K562 (cell line): ENCODE results near the gene ARL10. TPM values are rescaled to one million over a fixed set of nuclear protein-coding genes. Genes with fewer than 3 reads are reported as not detected.

Source experiments
- BRCA1 ChIP-seq, 2 experiments: fragments of 450-650 bp in 1 of 2; sonication (generic) in 1 of 2; formaldehyde crosslinking in 1 of 2; IDR thresholded peaks; 2 replicates each; pipeline versions ENCODE4 v1.5.0 to v1.6.1; 2017 to 2020; ENCODE audit warnings: mild to moderate bottlenecking in 1 of 2, missing genetic modification reagents in 1 of 2
- LCOR ChIP-seq: sonication (generic); formaldehyde crosslinking; IDR thresholded peaks from 2 replicates; pipeline ENCODE4 v1.8.0; 2022; ENCODE audit warnings: mild to moderate bottlenecking, missing genetic modification reagents
- TAF15 ChIP-seq: fragments of 200-400 bp; formaldehyde crosslinking; IDR thresholded peaks from 2 replicates; pipeline ENCODE4 v1.6.1; 2017; ENCODE audit warnings: mild to moderate bottlenecking, low read depth, low read length, moderate library complexity
- ZNF316 ChIP-seq: fragments of 450-650 bp; IDR thresholded peaks from 2 replicates; pipeline ENCODE4 v1.6.1; 2016
- polyA plus RNA-seq, 8 experiments: library from polyadenylated mRNA; depleted of rRNA in 4 of 8; stranded (reverse) in 5 of 8; unstranded in 3 of 8; fragments of >200 nt; fragmentation: Nextera tagmentation in 2 of 8; fragmentation: Illumina TruSeq in 1 of 8; extraction: Ambion mirVana in 2 of 8; extraction: Trizol in 1 of 8; gene quantifications; 2 replicates each; pipeline versions ENCODE4 v1.2.1 to v1.2.3, GENCODE V29; 2011 to 2014; ENCODE audit warnings: inconsistent platforms in 1 of 8, missing spikeins in 1 of 8
- total RNA-seq, 7 experiments: library from RNA; depleted of rRNA in 6 of 7; stranded (reverse); fragments of >200 nt in 6 of 7; fragmentation: Illumina TruSeq in 2 of 7; extraction: Trizol in 2 of 7; gene quantifications; 2 replicates each; pipeline versions ENCODE4 v1.2.1 to v1.2.3, GENCODE V29; 2011 to 2021; ENCODE audit warnings: low replicate concordance in 1 of 7
- TF ChIP-seq, protein P1 (sequence below): fragments of 450-650 bp; IDR thresholded peaks from 2 replicates; pipeline ENCODE4 v1.6.1; 2016; ENCODE audit warnings: antibody characterized with exemption
- TF ChIP-seq, protein P2 (sequence below): fragments of 450-650 bp; IDR thresholded peaks from 2 replicates; pipeline ENCODE4 v1.6.1; 2017; ENCODE audit warnings: antibody characterized with exemption
- TF ChIP-seq, protein P3 (sequence below), 3 experiments: fragments of 200-800 bp in 1 of 3; fragments of 250-450 bp in 1 of 3; fragments of 450-650 bp in 1 of 3; sonication (Bioruptor Pico) in 1 of 3; sonication (Bioruptor generic) in 1 of 3; formaldehyde crosslinking in 1 of 3; IDR thresholded peaks; 2 replicates each; pipeline versions ENCODE4 v1.6.1 to v1.8.0; 2016 to 2022; ENCODE audit warnings: mild to moderate bottlenecking in 2 of 3, missing genetic modification characterization in 2 of 3, missing compliant biosample characterization in 1 of 3, moderate library complexity in 1 of 3
- TF ChIP-seq, protein P4 (sequence below), 2 experiments: fragments of 450-650 bp; IDR thresholded peaks; 2 replicates each; pipeline ENCODE4 v1.6.1; 2016; ENCODE audit warnings: mild to moderate bottlenecking in 2 of 2, borderline replicate concordance in 1 of 2, low read depth in 1 of 2, moderate library complexity in 1 of 2

ARL10 gene
- total and polyA plus RNA-seq, 9 of the 15 experiments (the other 6 are each of a cell fraction or from before 2014, with no cell fraction given) = under 0.01 to 0.40 (median 0.34) TPM; not detected in 3

- TF ChIP-seq, protein P1, sequence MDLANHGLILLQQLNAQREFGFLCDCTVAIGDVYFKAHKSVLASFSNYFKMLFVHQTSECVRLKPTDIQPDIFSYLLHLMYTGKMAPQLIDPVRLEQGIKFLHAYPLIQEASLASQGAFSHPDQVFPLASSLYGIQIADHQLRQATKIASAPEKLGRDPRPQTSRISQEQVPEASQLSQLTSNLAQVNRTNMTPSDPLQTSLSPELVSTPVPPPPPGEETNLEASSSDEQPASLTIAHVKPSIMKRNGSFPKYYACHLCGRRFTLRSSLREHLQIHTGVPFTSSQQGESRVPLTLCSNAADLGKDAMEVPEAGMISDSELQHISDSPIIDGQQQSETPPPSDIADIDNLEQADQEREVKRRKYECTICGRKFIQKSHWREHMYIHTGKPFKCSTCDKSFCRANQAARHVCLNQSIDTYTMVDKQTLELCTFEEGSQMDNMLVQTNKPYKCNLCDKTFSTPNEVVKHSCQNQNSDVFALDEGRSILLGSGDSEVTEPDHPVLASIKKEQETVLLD = peak; percentile 8
- TF ChIP-seq, protein P2, sequence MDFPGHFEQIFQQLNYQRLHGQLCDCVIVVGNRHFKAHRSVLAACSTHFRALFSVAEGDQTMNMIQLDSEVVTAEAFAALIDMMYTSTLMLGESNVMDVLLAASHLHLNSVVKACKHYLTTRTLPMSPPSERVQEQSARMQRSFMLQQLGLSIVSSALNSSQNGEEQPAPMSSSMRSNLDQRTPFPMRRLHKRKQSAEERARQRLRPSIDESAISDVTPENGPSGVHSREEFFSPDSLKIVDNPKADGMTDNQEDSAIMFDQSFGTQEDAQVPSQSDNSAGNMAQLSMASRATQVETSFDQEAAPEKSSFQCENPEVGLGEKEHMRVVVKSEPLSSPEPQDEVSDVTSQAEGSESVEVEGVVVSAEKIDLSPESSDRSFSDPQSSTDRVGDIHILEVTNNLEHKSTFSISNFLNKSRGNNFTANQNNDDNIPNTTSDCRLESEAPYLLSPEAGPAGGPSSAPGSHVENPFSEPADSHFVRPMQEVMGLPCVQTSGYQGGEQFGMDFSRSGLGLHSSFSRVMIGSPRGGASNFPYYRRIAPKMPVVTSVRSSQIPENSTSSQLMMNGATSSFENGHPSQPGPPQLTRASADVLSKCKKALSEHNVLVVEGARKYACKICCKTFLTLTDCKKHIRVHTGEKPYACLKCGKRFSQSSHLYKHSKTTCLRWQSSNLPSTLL = no peak
- TF ChIP-seq TAF15 = no peak
- peak; percentile 71; the same call in 1 of the 2 replicates for TF ChIP-seq LCOR (CRISPR knock-in tag)
- no peak for TF ChIP-seq ZNF316
- no peak for TF ChIP-seq BRCA1 (IDR thresholded peaks at IDR 0.05)
- no peak; the same call in 1 of the 2 replicates for TF ChIP-seq BRCA1 (CRISPR knock-in tag; IDR thresholded peaks at IDR 0.05)
- TF ChIP-seq, protein P3, sequence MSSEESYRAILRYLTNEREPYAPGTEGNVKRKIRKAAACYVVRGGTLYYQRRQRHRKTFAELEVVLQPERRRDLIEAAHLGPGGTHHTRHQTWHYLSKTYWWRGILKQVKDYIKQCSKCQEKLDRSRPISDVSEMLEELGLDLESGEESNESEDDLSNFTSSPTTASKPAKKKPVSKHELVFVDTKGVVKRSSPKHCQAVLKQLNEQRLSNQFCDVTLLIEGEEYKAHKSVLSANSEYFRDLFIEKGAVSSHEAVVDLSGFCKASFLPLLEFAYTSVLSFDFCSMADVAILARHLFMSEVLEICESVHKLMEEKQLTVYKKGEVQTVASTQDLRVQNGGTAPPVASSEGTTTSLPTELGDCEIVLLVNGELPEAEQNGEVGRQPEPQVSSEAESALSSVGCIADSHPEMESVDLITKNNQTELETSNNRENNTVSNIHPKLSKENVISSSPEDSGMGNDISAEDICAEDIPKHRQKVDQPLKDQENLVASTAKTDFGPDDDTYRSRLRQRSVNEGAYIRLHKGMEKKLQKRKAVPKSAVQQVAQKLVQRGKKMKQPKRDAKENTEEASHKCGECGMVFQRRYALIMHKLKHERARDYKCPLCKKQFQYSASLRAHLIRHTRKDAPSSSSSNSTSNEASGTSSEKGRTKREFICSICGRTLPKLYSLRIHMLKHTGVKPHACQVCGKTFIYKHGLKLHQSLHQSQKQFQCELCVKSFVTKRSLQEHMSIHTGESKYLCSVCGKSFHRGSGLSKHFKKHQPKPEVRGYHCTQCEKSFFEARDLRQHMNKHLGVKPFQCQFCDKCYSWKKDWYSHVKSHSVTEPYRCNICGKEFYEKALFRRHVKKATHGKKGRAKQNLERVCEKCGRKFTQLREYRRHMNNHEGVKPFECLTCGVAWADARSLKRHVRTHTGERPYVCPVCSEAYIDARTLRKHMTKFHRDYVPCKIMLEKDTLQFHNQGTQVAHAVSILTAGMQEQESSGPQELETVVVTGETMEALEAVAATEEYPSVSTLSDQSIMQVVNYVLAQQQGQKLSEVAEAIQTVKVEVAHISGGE (CRISPR knock-in tag; IDR thresholded peaks at IDR 0.05) = peak; percentile 20 to 83 (median 46); a peak in 4 of 6 replicates
- TF ChIP-seq, protein P4, sequence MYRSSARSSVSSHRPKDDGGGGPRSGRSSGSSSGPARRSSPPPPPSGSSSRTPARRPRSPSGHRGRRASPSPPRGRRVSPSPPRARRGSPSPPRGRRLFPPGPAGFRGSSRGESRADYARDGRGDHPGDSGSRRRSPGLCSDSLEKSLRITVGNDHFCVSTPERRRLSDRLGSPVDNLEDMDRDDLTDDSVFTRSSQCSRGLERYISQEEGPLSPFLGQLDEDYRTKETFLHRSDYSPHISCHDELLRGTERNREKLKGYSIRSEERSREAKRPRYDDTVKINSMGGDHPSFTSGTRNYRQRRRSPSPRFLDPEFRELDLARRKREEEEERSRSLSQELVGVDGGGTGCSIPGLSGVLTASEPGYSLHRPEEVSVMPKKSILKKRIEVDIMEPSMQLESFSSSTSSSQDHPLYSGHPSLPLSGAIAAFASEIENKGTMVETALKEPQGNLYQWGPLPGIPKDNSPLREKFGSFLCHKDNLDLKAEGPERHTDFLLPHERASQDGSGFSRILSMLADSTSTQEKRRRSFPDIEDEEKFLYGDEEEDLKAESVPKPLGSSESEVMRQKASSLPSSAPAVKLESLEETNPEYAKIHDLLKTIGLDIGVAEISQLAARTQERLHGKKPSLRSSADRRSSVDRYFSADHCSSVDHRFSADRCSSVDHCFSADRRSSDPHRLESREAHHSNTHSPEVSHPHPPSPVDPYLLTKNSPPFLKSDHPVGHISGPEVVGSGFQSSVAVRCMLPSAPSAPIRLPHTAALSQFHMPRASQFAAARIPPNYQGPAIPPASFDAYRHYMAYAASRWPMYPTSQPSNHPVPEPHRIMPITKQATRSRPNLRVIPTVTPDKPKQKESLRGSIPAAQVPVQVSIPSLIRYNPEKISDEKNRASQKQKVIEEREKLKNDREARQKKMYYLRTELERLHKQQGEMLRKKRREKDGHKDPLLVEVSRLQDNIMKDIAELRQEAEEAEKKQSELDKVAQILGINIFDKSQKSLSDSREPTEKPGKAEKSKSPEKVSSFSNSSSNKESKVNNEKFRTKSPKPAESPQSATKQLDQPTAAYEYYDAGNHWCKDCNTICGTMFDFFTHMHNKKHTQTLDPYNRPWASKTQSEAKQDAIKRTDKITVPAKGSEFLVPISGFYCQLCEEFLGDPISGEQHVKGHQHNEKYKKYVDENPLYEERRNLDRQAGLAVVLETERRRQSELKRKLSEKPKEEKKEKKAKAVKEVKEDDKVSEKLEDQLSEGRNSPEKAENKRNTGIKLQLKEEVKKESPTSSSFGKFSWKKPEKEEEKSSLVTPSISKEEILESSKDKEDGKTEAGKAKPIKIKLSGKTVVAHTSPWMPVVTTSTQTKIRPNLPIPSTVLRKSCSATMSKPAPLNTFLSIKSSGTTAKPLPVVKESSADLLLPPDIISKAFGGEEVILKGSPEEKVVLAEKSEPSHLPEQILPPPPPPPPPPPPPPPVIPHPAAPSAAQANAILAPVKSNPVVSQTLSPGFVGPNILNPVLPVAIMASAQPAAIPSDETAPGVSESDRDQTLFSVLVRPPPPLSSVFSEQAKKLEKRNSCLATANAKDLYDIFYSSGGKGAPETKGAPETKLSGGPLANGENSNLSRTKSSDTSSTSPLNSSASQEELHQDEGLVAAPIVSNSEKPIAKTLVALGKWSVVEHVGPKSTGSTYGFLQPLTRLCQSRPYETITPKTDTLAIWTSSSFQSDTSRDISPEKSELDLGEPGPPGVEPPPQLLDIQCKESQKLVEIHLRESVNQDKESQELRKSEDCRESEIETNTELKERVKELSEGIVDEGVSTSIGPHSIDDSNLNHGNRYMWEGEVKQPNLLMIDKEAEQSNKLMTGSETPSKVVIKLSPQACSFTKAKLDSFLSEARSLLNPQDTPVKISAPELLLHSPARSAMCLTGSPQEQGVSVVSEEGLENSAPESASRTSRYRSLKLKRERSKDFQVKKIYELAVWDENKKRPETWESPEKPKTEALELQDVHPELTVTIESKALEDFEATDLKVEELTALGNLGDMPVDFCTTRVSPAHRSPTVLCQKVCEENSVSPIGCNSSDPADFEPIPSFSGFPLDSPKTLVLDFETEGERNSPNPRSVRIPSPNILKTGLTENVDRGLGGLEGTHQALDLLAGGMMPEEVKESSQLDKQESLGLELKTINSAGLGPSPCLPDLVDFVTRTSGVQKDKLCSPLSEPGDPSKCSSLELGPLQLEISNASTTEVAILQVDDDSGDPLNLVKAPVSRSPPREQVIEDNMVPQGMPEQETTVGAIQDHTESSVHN (IDR thresholded peaks at IDR 0.05; ENCODE audit: borderline replicate concordance in 1 of 2, low read depth in 1 of 2) = no peak
Measured at GRCh38 chr5:176361437-176362232, 3.7 kb upstream of the ARL10 start, which contains the start of gene KIAA1191 (continued).
